Neuronal stem cell (in vitro differentiated cells): ENCODE measurements around the gene RASAL1.

Experiments
- DNase-seq: peaks from one replicate; pipeline ENCODE4 v3.0.0-alpha.2; 2013; ENCODE audit warnings: low spot score
- H2AFZ ChIP-seq: one replicate; pipeline ENCODE4 v1.6.1; 2013; ENCODE audit warnings: mild to moderate bottlenecking, low read length, inconsistent platforms
- H2AK5ac ChIP-seq: 2 replicates; pipeline ENCODE4 v1.6.1; 2013; ENCODE audit warnings: low read depth, mild to moderate bottlenecking, inconsistent platforms, low read length, moderate library complexity, mixed read lengths
- H2BK120ac ChIP-seq: 2 replicates; pipeline ENCODE4 v1.6.1; 2013; ENCODE audit warnings: low read depth, mild to moderate bottlenecking, inconsistent platforms, low read length, moderate library complexity, mixed read lengths
- H2BK12ac ChIP-seq: one replicate; pipeline ENCODE4 v1.6.1; 2013; ENCODE audit warnings: low read length, inconsistent platforms
- H2BK15ac ChIP-seq: 2 replicates; pipeline ENCODE4 v1.6.1; 2013; ENCODE audit warnings: mild to moderate bottlenecking, low read length, inconsistent platforms, mixed read lengths
- H2BK5ac ChIP-seq: one replicate; pipeline ENCODE4 v1.6.1; 2013; ENCODE audit warnings: inconsistent platforms, mild to moderate bottlenecking, low read length, moderate library complexity
- H3K14ac ChIP-seq: one replicate; pipeline ENCODE4 v1.6.1; 2013; ENCODE audit warnings: low read length, inconsistent platforms
- H3K18ac ChIP-seq: 2 replicates; pipeline ENCODE4 v1.6.1; 2013; ENCODE audit warnings: low read length, inconsistent platforms
- H3K23ac ChIP-seq: 2 replicates; pipeline ENCODE4 v1.6.1; 2013; ENCODE audit warnings: low read depth, mild to moderate bottlenecking, mixed read lengths, low read length, inconsistent platforms; ENCODE audit not compliant: poor library complexity
- H3K27ac ChIP-seq: replicated peaks from 3 replicates; pipeline ENCODE4 v1.5.1; 2013; ENCODE audit warnings: low read length, inconsistent platforms
- H3K27me3 ChIP-seq, 3 experiments: 2 replicates each; pipeline ENCODE4 v1.6.1; 2013; ENCODE audit warnings: low read length in 3 of 3, mild to moderate bottlenecking in 2 of 3, inconsistent platforms in 1 of 3, low read depth in 1 of 3, mixed read lengths in 1 of 3, moderate library complexity in 1 of 3; ENCODE audit not compliant: control insufficient read depth in 3 of 3, insufficient read depth in 3 of 3
- H3K36me3 ChIP-seq, 2 donors: replicated peaks in 1 of 2; 2 replicates each; pipeline ENCODE4 v1.6.1; 2013; ENCODE audit warnings: low read length in 2 of 2; ENCODE audit not compliant: control insufficient read depth in 2 of 2, insufficient read depth in 2 of 2
- H3K4ac ChIP-seq: 2 replicates; pipeline ENCODE4 v1.6.1; 2013; ENCODE audit warnings: inconsistent platforms, mild to moderate bottlenecking, low read length, moderate library complexity
- H3K4me1 ChIP-seq, 2 donors: 1 replicate in 1 of 2; 2 replicates in 1 of 2; pipeline ENCODE4 v1.6.1; 2013; ENCODE audit warnings: low read length in 2 of 2, low read depth in 1 of 2; ENCODE audit not compliant: control insufficient read depth in 2 of 2, insufficient read depth in 1 of 2
- H3K4me2 ChIP-seq: one replicate; pipeline ENCODE4 v1.6.1; 2013; ENCODE audit warnings: mild to moderate bottlenecking, low read length, inconsistent platforms; ENCODE audit not compliant: insufficient read depth, poor library complexity, severe bottlenecking
- H3K4me3 ChIP-seq, 2 donors: 2 replicates each; pipeline ENCODE4 v1.5.1; 2013; ENCODE audit warnings: low read length in 2 of 2, mild to moderate bottlenecking in 2 of 2, inconsistent platforms in 1 of 2, moderate library complexity in 1 of 2
- H3K79me1 ChIP-seq: one replicate; pipeline ENCODE4 v1.6.1; 2013; ENCODE audit warnings: low read depth, mild to moderate bottlenecking, inconsistent platforms, low read length, moderate library complexity
- H3K9ac ChIP-seq: one replicate; pipeline ENCODE4 v1.6.1; 2013; ENCODE audit warnings: mild to moderate bottlenecking, low read depth, low read length, inconsistent platforms; ENCODE audit not compliant: poor library complexity
- H3K9me3 ChIP-seq, 2 donors: replicated peaks in 1 of 2; 2 replicates each; pipeline versions ENCODE3 to v1.6.1; 2013; ENCODE audit warnings: low read length in 2 of 2, mild to moderate bottlenecking in 2 of 2, inconsistent platforms in 1 of 2, low read depth in 1 of 2, mixed read lengths in 1 of 2, moderate library complexity in 1 of 2; ENCODE audit not compliant: control insufficient read depth in 2 of 2, insufficient read depth in 1 of 2
- H4K8ac ChIP-seq: one replicate; pipeline ENCODE4 v1.6.1; 2013; ENCODE audit warnings: low read depth, mild to moderate bottlenecking, inconsistent platforms, low read length, moderate library complexity
- H4K91ac ChIP-seq: one replicate; pipeline ENCODE4 v1.6.1; 2013; ENCODE audit warnings: low read length, low read depth, mild to moderate bottlenecking, inconsistent platforms; ENCODE audit not compliant: poor library complexity
- WGBS, 2 donors: extraction: QIAGEN DNeasy Blood & Tissue Kit; methylation state at CpG; one replicate each; pipeline ENCODE4 v1.1.7; 2013; ENCODE audit warnings: missing lambda C conversion rate in 2 of 2, mixed read lengths in 1 of 2; ENCODE audit not compliant: insufficient read length in 2 of 2, insufficient replicate concordance in 1 of 2; ENCODE audit errors: extremely low coverage in 2 of 2; 5-methylcytosine and 5-hydroxymethylcytosine counted together

The RASAL1 gene

GRCh38 chr12:113082486-113083148, 52.9 kb downstream of the RASAL1 start:
- Histone ChIP-seq H3K23ac (no peak overlapping the region), H3K4me3 (no peak overlapping the region), H2BK12ac (no peak overlapping the region), H3K4me2 (no peak overlapping the region), H4K8ac (no peak overlapping the region), H3K27me3 (peaks cover 0 to 22% (median 14%) of the 10 kb centered on the region in 3 experiments), H3K9me3 (no peaks in the 10 kb centered on the region), H2BK15ac (no peak overlapping the region), H2AK5ac (no peak overlapping the region), H3K27ac (no peak overlapping the region), H2AFZ (no peak overlapping the region), H3K18ac (no peak overlapping the region), H3K79me1 (no peaks in the 10 kb centered on the region), H4K91ac (no peak overlapping the region), H3K14ac (no peak overlapping the region), H3K4me1 (peaks cover 0 to 2% of the 10 kb centered on the region in 2 donors), H2BK5ac (no peak overlapping the region), H3K9ac (no peak overlapping the region), H3K36me3 (no peaks in the 10 kb centered on the region), H3K4ac (no peak overlapping the region), H2BK120ac (no peak overlapping the region)
- WGBS, 2 donors, result no CpG with 5 or more reads among the region's 9 CpGs
- no peak for DNase-seq

- H3K14ac ChIP-seq, result no peak overlapping the region
- H2BK120ac ChIP-seq, result no peak overlapping the region
- no peak for DNase-seq
- H3K27me3 ChIP-seq, result peaks cover 4 to 25% (median 22%) of the 10 kb centered on the region in 3 experiments
- H3K23ac ChIP-seq, result no peak overlapping the region
- no peak overlapping the region for H2BK12ac ChIP-seq
- no peak overlapping the region for H3K27ac ChIP-seq
- H4K91ac ChIP-seq, result no peak overlapping the region
- H3K4ac ChIP-seq, result no peak overlapping the region
- H3K9me3 ChIP-seq, result no peaks in the 10 kb centered on the region
- no peaks in the 10 kb centered on the region for H3K36me3 ChIP-seq
- H3K18ac ChIP-seq, result no peak overlapping the region
- no peaks in the 10 kb centered on the region for H3K79me1 ChIP-seq
- H4K8ac ChIP-seq, result no peak overlapping the region
- no peak overlapping the region for H3K4me2 ChIP-seq
- WGBS, 2 donors, result no CpG with 5 or more reads among the region's 4 CpGs
- H2BK15ac ChIP-seq, result no peak overlapping the region
- H3K9ac ChIP-seq, result no peak overlapping the region
- no peak overlapping the region for H2BK5ac ChIP-seq
- H3K4me3 ChIP-seq, result no peak overlapping the region
- H2AK5ac ChIP-seq, result no peak overlapping the region
- H3K4me1 ChIP-seq, result peaks cover 0 to 3% of the 10 kb centered on the region in 2 donors
- H2AFZ ChIP-seq, result no peak overlapping the region
These were observed 53.7 kb downstream of the RASAL1 start for GRCh38 chr12:113081873-113082272.

GRCh38 chr12:113077859-113078255, 57.7 kb downstream of the RASAL1 start:
- Histone ChIP-seq H3K4me3 (no peak overlapping the region), H3K27ac (no peak overlapping the region)

GRCh38 chr12:113077057-113077858, 58.3 kb downstream of the RASAL1 start:
- Histone ChIP-seq H3K4me3 (peak overlapping the region in 1 of 2 donors; percentile 71), H3K36me3 (no peaks in the 10 kb centered on the region), H3K27ac (no peak overlapping the region), H3K14ac (no peak overlapping the region), H2BK5ac (no peak overlapping the region), H3K4ac (no peak overlapping the region), H3K9me3 (no peaks in the 10 kb centered on the region), H4K8ac (no peak overlapping the region), H2BK120ac (no peak overlapping the region), H2AFZ (no peak overlapping the region), H3K79me1 (no peaks in the 10 kb centered on the region), H3K4me2 (peak overlapping the region; percentile 47), H3K27me3 (peaks cover 4 to 45% (median 25%) of the 10 kb centered on the region in 3 experiments), H3K4me1 (peaks cover 0 to 2% of the 10 kb centered on the region in 2 donors), H2AK5ac (no peak overlapping the region), H3K23ac (peak overlapping the region; percentile 37), H2BK15ac (no peak overlapping the region), H3K9ac (peak overlapping the region; percentile 30), H3K18ac (peak overlapping the region; percentile 74), H2BK12ac (no peak overlapping the region), H4K91ac (no peak overlapping the region)
- WGBS, 2 donors, result no CpG with 5 or more reads among the region's 70 CpGs
- no peak for DNase-seq

More at GRCh38 chr12:113077859-113078255, 57.7 kb downstream of the RASAL1 start:
- Histone ChIP-seq H2BK120ac (no peak overlapping the region), H4K91ac (no peak overlapping the region), H2AK5ac (no peak overlapping the region), H3K9ac (no peak overlapping the region), H3K18ac (no peak overlapping the region), H3K36me3 (no peaks in the 10 kb centered on the region), H2BK12ac (no peak overlapping the region), H2BK5ac (no peak overlapping the region), H3K23ac (no peak overlapping the region), H3K4ac (no peak overlapping the region), H3K4me2 (peak overlapping the region; percentile 47), H4K8ac (no peak overlapping the region), H3K4me1 (peaks cover 0 to 2% of the 10 kb centered on the region in 2 donors), H2AFZ (no peak overlapping the region), H3K27me3 (peaks cover 4 to 44% (median 25%) of the 10 kb centered on the region in 3 experiments), H3K79me1 (no peaks in the 10 kb centered on the region), H3K14ac (no peak overlapping the region), H3K9me3 (no peaks in the 10 kb centered on the region), H2BK15ac (no peak overlapping the region)
- DNase-seq, result no peak
- WGBS, 2 donors, result no CpG with 5 or more reads among the region's 48 CpGs
